HG02840 (cell line): ENCODE measurements around the gene PLPP6.

Experiments
- ATAC-seq: cut with Tn5 transposase; IDR thresholded peaks from one replicate; pipeline ENCODE4 v1.9.1; 2021; ENCODE audit warnings: mild to moderate bottlenecking, moderate library complexity, moderate number of reproducible peaks; ENCODE audit not compliant: unreplicated experiment, low FRiP score

The PLPP6 gene

DNA sequence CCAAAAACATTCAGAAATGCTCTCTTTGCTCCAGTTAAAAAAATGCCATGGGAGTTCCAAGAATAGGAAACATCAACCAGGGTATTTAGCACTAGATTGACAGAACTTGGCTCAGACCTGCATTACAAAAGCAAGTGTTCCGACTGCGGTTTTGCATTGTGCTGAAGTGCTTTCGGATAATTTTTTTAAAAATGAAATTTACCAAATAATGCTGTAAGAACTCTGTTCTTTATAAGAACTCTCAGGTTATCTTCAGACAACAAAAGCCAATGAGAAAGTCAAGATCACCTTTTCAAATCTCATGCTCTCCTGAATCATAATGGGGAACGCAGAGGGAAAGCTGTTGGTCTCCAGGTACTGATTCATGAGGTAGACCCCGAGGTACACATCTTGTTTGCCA, 483 bp upstream of the PLPP6 start:
- ATAC-seq = no peak

DNA sequence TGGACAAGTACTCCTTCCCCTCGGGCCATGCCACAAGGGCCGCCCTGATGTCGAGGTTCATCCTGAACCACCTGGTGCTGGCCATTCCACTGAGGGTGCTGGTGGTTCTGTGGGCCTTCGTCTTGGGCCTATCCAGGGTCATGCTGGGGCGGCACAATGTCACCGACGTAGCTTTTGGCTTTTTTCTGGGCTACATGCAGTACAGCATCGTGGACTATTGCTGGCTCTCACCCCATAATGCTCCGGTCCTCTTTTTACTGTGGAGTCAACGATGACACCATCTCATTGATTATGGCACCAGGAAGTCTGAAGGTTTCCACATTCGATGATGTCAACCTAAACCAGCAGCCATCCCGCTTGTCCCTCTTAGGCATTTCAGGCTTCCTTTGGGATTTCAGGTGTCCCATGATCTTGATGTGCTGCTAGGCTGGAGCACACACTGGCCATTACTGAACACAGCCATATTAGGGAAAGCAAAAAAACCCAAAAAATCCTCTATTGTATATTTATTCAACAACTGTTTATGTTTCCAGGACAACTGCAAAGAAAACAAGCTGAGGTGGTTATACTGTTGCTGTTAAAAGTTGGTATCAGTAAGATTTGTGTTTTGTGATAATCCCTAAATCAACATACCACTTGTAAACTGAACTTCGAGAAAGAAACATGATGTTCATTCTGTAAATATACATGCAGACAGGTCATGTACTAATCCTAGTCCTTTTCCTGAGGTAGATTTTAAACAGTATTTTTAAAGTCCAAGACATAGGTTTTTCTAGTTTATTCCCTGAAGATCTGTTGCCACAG, 1.1 kb downstream of the PLPP6 start:
- no peak for ATAC-seq

DNA sequence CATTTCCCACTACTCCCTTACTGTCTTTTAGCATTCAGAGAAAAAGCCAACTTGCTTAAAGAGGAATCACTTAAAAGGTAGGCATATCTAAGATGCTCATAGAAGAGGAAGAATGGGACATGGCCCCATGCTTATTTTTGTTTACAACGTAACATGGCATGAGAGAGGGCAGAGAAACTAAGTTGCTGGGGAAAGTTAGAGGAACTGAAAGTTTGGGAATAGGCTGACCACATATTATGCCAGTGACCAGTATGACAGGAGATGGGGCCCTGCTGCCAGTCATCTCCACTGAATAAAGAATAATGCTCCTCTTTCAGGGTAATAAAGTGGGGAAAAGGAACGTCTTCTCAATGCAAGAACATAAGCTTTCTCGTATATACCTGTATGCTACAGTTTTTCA, 1.9 kb downstream of the PLPP6 start:
- ATAC-seq = no peak

DNA sequence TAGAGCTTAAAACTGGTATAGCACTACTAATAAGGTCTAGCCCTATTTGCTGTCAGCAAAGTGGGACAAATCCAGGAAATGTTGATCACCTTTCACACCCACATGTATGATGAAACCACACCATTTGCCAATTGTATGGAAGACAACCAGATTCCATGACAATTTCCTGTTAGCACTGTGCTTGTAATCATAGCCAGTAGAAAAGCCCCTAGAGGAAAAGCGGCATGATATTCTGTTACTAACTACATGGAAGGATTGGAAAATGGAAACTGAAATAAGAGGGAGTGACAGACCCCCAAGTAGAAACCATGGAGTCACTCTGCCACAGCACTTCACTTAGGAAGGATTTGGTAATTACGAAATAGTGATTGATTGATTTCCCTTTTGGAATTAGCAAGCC, 3.3 kb downstream of the PLPP6 start:
- ATAC-seq = no peak

DNA sequence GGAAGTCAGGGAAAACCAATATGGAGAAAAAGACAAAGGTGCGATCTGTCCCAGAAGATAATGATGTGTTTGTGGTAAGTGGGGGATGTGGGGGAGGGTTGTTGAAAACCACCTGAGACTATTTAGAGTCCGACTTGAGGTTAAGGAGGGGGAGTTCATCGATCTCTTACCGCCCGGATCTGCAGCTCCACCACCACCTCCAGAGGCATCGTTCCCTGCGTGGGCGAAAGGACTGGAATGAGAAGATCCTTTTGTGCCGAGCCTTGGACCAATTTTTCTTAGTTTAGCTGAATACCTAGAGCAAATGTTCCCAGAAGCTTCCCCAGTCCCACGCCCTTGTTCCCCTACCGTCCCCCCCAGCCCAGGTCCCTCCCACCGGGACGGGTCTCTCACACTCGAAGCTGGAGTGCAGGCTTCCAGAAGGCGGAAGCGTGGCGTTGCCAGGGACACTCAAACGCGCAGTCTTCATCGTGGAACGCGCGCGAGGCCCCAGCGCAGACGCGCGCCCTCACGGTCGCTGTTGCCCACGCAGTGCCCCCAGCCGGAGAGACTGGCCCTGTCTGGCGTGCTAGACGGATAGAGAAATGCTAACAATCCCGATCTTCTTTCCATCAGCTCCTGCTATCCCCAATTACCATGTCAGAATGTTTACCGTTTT, 4.1 kb downstream of the PLPP6 start, which contains the start of gene SPATA6L:
TSS of gene SPATA6L (minus strand) at position 439 of the 658 bp plus-strand sequence. CDS start at position 209, 230 bp downstream.
- ATAC-seq = no peak

DNA sequence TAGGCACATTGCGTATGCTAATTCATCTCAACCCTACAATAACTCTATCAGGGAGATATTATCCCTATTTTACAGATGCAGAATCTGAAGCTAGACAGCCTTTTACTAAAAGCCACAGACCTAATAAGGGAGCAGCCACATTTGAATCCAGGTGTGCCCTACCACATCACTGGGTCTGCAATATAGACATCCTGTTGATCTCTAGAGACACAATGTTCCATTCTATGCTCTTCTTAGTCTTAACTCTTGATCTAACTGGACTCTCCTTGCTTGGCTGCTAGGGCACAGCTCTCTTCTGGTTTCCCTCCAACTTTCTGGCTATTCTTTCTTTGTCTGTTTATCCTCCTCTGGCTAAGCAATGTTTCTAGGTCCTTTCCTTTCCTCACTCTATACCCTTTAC, 5.6 kb downstream of the PLPP6 start:
- no peak for ATAC-seq

DNA sequence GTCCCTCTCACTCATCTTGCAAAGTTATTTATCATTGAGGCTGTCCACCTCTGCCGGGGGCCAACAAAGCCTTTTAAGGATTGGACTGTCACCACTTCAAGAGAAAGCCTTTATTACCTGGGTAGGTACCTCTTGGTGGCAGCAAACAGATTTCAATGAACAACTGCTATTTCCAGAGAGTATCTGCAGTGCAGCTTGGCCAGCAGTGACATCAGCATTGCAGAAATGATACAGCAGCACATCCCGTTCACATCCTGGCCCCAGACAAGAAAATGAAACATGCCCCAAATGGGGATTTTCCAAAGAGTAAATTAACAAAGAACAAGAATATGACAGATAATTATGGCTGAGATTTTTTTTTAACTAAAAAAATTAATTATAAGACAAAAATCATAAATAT, 6.5 kb downstream of the PLPP6 start:
- no peak for ATAC-seq

DNA sequence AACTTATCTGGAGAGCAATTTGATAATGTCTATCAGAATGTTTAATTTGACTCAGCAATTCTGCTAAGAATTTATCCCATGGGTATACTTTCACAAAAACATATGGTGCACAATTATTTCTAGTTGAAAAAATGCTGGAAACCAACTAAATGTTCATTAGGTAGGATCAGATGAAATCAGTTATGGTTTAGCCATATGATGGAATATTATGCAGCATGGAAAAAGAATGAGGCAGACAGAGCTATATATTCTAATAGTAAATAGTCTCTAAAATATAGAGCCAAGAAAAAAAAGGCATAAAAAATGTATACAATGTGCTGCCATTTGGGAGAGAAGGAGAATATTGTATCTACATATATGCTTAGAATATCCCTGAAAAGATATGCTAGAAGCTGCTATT, 7.8 kb downstream of the PLPP6 start:
- ATAC-seq = no peak

DNA sequence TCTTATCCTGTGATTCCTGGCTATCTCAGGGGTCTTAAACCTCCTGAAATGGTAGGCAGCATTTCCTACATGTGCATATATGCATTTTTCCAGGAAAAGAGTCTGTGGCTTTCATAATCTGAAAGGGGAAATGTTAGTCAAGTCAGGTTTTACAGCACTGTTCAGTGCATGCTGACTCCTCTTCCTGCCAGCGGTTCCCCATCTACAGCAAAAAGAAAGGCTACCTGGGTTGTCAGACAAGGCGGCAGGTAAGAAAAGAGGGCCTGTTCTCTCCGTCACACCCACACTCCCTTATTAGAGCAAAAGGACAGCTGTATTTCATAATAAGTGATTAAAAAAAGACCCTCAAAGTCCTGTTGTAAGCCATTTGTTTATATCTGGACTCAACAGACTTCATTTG, 8.5 kb downstream of the PLPP6 start:
- no peak for ATAC-seq

DNA sequence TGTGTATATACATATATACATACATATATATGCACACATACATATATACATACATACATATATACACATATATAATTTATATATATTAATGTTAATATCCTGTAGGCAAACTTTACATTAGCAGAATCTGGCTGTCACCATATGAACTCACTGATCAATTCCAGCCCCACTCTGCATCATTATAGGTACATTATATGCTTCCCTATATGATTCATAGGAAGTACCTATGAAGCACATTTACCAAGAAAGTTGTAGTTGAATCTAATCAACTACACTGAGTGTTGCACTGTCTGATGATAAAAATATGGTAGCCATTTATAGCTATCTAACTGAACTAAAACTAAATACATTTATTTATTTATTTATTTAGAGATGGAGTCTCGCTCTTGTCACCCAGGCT, 9.6 kb downstream of the PLPP6 start:
- ATAC-seq = no peak

DNA sequence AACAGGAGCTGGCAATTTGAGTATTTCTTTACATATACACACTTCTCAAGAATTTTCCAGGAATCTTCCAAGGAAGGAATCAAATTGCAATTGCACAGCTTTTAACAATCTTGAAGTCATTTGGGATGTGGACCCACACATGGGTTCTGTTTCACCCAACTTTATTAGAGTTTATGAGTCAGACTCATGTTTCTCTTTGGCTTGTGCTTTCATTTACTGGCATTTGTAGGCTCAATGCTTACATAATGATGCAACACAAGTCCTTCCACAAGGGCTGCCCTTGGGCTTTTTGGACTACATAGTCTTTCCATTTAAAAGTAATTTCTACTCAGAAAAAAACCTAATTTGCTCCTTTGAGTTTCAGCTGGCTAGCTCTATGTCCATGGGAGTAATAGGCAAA, 12.7 kb downstream of the PLPP6 start:
- ATAC-seq = no peak

DNA sequence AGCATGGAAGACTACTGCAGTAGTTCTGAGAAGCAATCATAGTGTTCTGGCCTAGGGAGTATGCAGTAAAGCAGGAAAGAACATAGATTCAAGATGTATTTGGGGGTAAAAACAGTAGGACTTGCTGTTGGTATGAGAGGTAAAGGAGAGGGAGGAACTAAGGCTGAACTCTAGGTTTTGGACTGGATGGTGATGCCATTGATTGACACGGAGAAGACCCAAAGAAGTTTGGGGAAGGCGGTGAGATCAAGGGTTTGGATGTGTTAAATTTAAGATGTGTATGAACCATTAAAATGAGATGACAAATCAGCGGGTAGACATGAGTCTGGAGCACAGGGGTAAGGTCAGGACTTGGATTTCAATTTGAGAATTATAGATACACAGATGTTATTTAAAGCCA, 15.3 kb downstream of the PLPP6 start:
- ATAC-seq = no peak

DNA sequence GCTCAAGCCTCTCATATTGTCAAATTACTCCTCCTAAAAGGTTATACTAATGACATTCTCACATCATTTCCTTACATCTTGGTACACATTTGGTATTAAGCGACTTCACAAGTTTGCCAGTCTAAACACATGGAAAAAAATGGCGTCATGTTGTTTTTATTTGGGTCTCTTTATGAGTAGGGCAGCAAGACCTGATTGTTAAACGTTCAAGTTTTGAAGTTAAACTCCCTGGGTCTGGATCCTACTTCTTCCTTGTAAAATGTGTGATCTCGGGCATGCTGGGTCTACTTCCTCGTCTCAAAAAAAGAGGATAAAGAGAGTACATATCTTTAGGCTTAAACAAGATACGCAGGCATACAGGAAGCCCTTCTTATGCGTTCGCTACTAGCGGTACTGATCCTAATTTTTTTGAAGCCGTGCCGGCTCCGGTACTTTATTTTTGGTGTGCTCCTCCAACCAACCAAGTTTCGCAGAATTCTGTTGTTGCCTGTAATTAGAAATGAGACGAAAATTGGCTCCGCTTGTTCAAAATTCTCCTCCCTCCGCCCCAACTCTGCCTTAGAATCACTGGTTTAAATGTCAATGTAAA, 16.7 kb downstream of the PLPP6 start:
- ATAC-seq = no peak

DNA sequence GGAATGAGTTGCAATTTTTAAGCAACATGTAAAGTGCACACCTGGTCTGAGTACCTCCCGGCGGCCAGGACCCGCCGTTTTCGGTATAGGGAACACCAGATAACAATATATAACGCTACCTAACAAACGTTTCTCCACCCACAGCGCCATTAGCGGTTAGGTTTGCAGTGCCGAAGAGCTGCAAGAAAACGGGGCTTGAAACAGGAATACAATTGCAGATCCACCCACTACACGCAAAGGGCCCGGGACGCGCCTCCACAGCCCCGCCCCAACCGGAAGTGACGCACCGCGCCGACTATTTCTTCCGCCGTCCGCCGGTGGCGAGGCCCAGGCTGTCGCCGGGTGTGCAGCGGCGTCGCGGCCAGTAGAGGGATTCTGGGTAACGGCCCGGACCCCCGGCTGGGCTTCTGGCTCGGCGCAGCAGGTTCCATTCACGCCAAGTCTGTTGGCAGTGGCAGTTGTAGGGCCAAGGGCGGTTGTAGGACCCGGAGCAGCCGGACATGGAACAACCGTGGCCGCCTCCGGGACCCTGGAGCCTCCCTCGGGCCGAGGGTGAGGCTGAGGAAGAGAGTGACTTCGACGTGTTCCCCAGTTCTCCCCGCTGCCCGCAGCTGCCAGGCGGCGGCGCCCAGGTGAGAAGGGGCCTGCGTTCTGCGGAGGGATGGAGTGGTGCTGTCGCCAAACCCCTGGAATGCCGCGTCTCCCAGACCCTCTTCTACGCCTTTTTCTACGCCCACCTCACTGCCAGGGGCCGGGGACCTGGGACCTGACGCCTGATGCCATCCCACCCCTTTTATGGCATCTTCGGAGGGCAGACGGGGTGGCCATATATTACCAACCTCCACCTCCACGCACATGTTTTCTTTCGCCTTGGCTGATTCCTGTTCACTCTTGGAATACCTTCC, 17.4 kb downstream of the PLPP6 start, which contains the start of gene CDC37L1:
TSS of gene CDC37L1 (plus strand) at position 302 of the 905 bp plus-strand sequence. CDS start at position 501, 199 bp downstream.
- ATAC-seq = peak; percentile 97

DNA sequence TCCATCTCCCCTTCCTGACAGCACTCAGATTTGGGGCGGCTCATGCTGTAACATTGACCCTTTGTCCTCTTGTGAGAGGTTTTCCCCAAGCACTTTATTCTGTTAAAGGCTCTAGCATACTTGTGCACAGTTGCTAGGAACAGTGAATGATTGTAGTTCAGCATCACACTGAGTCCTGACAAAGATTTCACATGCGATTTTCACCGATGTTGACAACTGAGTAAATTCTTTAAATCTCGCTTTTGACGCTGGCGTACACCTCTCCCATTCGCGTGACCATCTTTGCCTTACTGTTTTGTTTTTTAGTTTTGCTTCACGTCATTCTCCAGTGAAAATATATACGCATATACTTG, 18.1 kb downstream of the PLPP6 start:
- no peak for ATAC-seq

DNA sequence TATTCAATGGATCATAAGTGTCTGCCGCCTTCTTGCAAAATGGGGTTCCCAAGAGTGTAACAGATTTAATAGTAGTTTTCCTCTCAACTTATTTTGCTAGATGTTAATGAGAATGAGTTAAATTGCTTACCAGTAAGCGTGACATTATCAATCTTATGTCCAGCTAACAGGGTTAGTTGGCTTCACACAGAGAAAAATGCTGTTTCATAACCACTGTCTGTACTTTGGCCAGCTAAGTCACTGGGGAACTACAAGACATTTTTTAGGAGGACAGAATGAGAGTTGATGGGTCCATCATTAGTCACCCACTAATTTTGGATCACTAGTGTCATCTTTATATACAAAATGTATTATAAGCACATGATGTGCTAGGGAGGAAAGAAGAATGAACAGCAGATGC, 18.7 kb downstream of the PLPP6 start:
- ATAC-seq = no peak

DNA sequence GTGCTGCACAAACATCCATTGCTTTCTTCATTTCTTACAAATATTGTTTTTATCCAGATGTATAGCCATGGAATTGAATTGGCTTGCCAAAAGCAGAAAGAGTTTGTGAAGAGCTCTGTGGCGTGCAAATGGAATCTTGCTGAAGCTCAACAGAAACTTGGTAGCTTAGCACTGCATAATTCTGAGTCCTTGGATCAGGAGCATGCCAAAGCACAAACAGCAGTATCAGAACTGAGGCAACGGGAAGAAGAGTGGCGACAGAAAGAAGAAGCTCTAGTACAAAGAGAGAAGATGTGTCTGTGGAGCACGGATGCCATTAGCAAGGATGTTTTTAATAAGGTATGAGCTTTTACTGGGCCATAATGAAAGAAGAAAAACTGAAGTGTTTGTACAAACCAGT, 22.7 kb downstream of the PLPP6 start:
- ATAC-seq = no peak

DNA sequence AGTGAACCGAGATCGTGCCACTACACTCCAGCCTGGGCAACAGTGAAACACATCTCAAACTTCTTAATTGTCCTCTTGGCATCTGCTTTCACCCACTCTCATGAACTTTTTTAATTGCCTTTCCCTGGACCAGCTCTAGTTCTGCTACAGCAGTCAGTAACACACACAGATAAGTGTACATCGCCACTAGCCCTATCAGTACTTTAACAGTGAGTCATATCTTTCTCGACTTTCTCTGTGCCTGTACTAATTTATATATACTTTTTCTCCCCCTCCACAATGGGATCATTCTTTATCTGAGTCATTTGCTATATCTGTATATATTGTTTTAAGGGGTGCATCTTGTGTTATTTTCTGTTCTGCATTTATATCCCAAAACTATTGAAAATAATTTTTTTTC, 24.0 kb downstream of the PLPP6 start:
- no peak for ATAC-seq

DNA sequence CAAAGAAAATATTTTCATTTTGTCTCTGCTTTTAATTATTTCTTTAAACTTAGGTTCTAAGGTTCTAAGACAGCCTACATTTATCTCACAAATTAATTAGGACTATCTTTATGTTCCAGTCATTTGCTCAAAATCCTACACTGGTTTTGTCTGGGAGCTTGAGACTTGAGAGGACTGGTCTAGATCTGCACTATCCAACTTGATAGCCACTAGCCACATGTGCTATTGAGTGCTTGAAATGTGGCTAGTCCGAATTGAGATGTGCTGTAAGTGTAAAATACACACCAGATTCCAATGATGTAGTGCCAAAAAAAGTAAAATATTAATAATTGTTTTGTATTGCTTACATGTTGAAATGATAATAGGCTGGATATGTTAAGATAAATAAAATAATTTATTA, 24.5 kb downstream of the PLPP6 start:
- no peak for ATAC-seq

DNA sequence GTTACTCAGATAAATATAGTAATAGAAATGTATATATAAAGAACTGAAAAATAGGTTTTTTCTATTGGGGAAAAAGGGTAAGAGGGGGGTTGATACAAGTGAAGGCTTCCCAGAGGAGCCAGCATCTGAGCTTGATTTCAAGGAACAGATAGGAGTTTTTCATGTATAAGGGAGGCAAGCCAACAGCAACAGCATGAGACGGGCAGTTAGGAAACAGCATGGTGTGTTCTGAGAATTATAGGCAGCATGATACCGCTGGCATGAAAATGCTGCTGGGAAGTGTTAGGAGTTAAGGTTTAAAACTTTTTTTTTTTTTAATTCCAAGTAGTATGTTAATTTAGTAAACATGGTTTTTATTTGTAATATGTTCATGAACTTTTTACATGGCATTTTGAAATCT, 26.9 kb downstream of the PLPP6 start:
- no peak for ATAC-seq

DNA sequence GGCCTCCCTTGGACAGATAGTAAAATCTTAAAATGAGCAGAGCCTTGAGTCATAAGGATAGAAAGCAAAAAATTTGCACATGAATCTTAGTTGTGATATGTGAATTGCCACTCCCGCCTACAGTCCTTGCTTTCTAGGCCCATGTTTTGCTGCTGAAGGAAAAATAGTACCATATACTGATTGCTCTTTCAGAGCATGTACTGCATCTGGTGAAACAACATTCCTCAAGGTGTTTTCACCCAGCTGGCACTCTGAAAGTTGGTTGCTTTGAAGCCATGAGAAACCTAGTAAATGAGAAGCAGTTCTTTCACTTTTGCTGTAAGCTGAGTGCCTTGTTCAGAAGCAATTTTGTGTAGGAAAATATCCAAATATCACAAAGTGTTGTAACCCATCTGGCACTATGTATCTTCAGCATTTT, 27.6 kb downstream of the PLPP6 start:
- peak; percentile 44 for ATAC-seq
